HL-60 (cell line): ENCODE results near the gene SPAAR.

Experiments
- SPI1 ChIP-seq: IDR thresholded peaks from 2 replicates; pipeline ENCODE4 v1.6.1; 2012; ENCODE audit warnings: low read depth, mild to moderate bottlenecking, borderline replicate concordance
- TF ChIP-seq, protein P1 (sequence below): IDR thresholded peaks from one replicate; pipeline ENCODE4 v1.5.1; 2011; ENCODE audit warnings: low read length, control low read depth, inconsistent platforms; ENCODE audit not compliant: insufficient read depth

DNA sequence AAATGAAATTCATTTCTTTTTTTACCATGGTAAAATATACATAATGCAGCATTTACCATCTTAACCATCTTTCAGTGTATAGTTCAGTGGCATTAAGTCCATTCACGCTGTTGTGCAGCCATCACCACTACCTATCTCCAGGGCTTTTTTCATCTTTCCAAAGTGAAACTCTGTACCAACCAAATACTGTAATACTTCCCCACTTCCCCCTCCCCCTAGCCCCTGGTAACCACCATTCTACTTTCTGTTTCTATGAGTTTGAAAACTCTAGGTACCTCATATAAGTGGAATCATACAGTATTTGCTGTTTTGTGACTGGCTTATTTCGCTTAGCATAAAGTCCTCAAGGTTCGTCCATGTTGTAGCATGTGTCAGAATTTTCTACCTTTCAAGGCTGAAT is 23.4 kb downstream of the SPAAR start:
- TF ChIP-seq, protein P1, sequence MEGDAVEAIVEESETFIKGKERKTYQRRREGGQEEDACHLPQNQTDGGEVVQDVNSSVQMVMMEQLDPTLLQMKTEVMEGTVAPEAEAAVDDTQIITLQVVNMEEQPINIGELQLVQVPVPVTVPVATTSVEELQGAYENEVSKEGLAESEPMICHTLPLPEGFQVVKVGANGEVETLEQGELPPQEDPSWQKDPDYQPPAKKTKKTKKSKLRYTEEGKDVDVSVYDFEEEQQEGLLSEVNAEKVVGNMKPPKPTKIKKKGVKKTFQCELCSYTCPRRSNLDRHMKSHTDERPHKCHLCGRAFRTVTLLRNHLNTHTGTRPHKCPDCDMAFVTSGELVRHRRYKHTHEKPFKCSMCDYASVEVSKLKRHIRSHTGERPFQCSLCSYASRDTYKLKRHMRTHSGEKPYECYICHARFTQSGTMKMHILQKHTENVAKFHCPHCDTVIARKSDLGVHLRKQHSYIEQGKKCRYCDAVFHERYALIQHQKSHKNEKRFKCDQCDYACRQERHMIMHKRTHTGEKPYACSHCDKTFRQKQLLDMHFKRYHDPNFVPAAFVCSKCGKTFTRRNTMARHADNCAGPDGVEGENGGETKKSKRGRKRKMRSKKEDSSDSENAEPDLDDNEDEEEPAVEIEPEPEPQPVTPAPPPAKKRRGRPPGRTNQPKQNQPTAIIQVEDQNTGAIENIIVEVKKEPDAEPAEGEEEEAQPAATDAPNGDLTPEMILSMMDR = no peak
- TF ChIP-seq SPI1 = no peak
